ENCODE data around the gene AMBRA1. TPM values are rescaled to one million over a fixed set of nuclear protein-coding genes. Genes with fewer than 3 reads are reported as not detected.
"Not testable (repeated sequence)": the region's sequence is repeated elsewhere in the genome, so short reads cannot be mapped to it uniquely, and the experiment has no call there.

Gene AMBRA1
- total RNA-seq, 1 donor from 2014 or later = 45.8 TPM

GRCh38 chr11:46594374-46594700 is 514 bp upstream of the AMBRA1 start:
- Mint-ChIP-seq H3K4me3 (peak overlapping the region; percentile 99), H3K36me3 (ENCODE audit: low read depth) (no peaks in the 10 kb centered on the region), H3K27me3 (ENCODE audit: low read depth) (no peaks in the 10 kb centered on the region), H3K4me1 (peaks cover 30% of the 10 kb centered on the region), H3K9me3 (no peaks in the 10 kb centered on the region), H3K27ac (ENCODE audit: unreplicated experiment) (peak overlapping the region; percentile 79)
- no peak for DNase-seq (ENCODE audit: low read depth, low spot score)
- TF ChIP-seq, protein P1, sequence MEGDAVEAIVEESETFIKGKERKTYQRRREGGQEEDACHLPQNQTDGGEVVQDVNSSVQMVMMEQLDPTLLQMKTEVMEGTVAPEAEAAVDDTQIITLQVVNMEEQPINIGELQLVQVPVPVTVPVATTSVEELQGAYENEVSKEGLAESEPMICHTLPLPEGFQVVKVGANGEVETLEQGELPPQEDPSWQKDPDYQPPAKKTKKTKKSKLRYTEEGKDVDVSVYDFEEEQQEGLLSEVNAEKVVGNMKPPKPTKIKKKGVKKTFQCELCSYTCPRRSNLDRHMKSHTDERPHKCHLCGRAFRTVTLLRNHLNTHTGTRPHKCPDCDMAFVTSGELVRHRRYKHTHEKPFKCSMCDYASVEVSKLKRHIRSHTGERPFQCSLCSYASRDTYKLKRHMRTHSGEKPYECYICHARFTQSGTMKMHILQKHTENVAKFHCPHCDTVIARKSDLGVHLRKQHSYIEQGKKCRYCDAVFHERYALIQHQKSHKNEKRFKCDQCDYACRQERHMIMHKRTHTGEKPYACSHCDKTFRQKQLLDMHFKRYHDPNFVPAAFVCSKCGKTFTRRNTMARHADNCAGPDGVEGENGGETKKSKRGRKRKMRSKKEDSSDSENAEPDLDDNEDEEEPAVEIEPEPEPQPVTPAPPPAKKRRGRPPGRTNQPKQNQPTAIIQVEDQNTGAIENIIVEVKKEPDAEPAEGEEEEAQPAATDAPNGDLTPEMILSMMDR (conservative IDR thresholded peaks at IDR 0.05) = no peak

DNA sequence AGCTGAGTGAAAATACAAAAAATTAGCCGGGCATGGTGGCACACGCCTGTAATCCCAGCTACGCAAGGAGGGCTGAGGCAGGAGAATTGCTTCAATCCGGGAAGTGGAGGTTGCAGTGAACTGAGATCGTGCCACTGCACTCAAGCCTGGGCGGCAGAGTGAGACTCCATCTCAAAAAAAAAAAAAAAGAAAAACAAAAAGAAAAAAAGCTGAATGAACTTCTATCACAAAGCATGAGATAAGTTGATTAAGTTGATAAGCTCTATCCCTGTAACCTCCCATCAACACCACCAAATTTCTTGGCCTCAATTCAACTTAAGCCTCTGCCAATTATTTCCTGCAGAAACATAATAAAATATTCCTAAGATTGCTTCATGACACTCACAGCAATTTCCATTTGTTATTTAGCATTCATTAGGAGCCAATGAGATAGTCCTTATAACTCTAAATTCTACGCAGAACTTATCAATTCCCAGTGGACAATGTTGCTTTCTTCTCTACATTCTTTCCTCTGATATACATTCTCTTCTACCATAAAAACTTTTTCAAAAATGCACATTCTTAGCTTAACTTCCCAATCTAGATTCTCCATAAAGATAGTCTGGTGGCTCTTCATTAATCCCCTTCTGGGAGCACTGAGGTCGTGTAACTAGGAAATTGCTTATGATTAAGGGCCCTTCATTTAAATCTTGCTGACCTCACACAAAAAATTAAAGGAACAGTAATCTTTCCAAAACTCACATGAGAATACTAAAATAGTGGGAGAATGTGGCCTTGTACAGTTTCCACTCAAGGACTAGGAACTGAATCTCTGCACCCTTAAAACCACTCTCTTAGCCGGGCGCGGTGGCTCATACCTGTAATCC is 2.9 kb downstream of the AMBRA1 start:
- Mint-ChIP-seq H3K27me3 (ENCODE audit: low read depth) (no peaks in the 10 kb centered on the region), H3K36me3 (ENCODE audit: low read depth) (no peaks in the 10 kb centered on the region), H3K4me1 (peaks cover 36% of the 10 kb centered on the region), H3K27ac (ENCODE audit: unreplicated experiment) (no peak overlapping the region), H3K9me3 (no peaks in the 10 kb centered on the region), H3K4me3 (peak overlapping the region; percentile 62)
- TF ChIP-seq, protein P1 (conservative IDR thresholded peaks at IDR 0.05) = no peak
- no peak for DNase-seq (ENCODE audit: low read depth, low spot score)

DNA sequence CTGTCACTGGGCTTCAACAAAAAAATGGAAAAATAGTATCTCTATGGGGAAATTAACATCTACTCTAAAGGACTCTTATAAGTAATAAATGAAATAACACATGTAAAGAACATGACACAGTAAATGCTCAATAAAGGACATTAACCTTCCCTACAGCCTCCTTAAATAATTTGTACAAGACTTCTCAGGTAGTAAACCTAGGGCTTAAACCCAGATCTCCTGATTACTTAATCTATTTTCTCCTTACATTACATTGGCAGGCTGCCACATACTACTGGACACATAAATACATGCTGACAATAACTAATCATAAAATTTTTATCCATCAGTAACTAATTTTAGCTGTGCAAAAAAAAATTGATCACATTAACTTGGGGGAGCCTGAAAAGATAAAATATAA is 4.9 kb downstream of the AMBRA1 start:
- no peaks in the 10 kb centered on the region for H3K36me3 Mint-ChIP-seq (ENCODE audit: low read depth)
- H3K27me3 Mint-ChIP-seq (ENCODE audit: low read depth) = no peaks in the 10 kb centered on the region
- H3K9me3 Mint-ChIP-seq = no peaks in the 10 kb centered on the region
- H3K27ac Mint-ChIP-seq (ENCODE audit: unreplicated experiment) = no peak overlapping the region
- DNase-seq (ENCODE audit: low read depth, low spot score) = no peak
- H3K4me3 Mint-ChIP-seq = peak overlapping the region; percentile 32
- TF ChIP-seq, protein P1 (conservative IDR thresholded peaks at IDR 0.05) = no peak
- peaks cover 31% of the 10 kb centered on the region for H3K4me1 Mint-ChIP-seq

DNA sequence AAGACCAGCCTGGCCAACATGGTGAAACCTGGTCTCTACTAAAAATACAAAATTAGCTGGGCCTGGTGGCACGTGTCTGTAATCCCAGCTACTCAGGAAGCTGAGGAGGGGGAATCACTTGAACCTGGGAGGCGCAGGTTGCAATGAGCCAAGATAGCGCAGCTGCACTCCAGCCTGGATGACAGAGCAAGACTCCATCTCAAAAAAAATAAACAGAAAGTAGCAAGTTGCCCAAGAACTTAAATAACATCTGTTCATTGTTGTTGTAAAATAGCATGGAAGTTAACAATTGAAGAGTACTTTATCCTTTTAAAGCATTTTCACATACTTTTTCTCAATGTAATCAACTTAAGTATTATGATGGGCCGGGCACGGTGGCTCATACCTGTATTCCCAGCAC is 5.7 kb downstream of the AMBRA1 start:
- H3K27ac Mint-ChIP-seq (ENCODE audit: unreplicated experiment) = no peak overlapping the region

GRCh38 chr11:46583513-46583912 is 10.3 kb downstream of the AMBRA1 start:
- H3K9me3 Mint-ChIP-seq; H3K27me3 Mint-ChIP-seq (ENCODE audit: low read depth); DNase-seq (ENCODE audit: low read depth, low spot score); H3K4me1 Mint-ChIP-seq; H3K4me3 Mint-ChIP-seq; H3K36me3 Mint-ChIP-seq (ENCODE audit: low read depth); H3K27ac Mint-ChIP-seq (ENCODE audit: unreplicated experiment): not testable (repeated sequence)

More for the DNA sequence above, 5.7 kb downstream of the AMBRA1 start:
- no peak for DNase-seq (ENCODE audit: low read depth, low spot score)
- no peak overlapping the region for H3K4me3 Mint-ChIP-seq
- TF ChIP-seq, protein P1 (conservative IDR thresholded peaks at IDR 0.05) = no peak
- no peaks in the 10 kb centered on the region for H3K27me3 Mint-ChIP-seq (ENCODE audit: low read depth)
- H3K9me3 Mint-ChIP-seq = no peaks in the 10 kb centered on the region
- H3K36me3 Mint-ChIP-seq (ENCODE audit: low read depth) = no peaks in the 10 kb centered on the region
- H3K4me1 Mint-ChIP-seq = peaks cover 26% of the 10 kb centered on the region

- H3K9me3 Mint-ChIP-seq = peaks cover 3% of the 10 kb centered on the region
- no peaks in the 10 kb centered on the region for H3K27me3 Mint-ChIP-seq (ENCODE audit: low read depth)
- peaks cover 5% of the 10 kb centered on the region for H3K36me3 Mint-ChIP-seq (ENCODE audit: low read depth)
- TF ChIP-seq, protein P1 (conservative IDR thresholded peaks at IDR 0.05) = no peak
- DNase-seq (ENCODE audit: low read depth, low spot score) = no peak
- no peak overlapping the region for H3K27ac Mint-ChIP-seq (ENCODE audit: unreplicated experiment)
- H3K4me3 Mint-ChIP-seq = no peak overlapping the region
- no peaks in the 10 kb centered on the region for H3K4me1 Mint-ChIP-seq
Measured at GRCh38 chr11:46582588-46582987, 11.2 kb downstream of the AMBRA1 start.

All from neural crest cell (in vitro differentiated cells).